SU-DHL-6 (cell line): ENCODE data around the gene TLE1.

Source experiments
- H2AFZ ChIP-seq: fragments of 200-600 bp; sonication (generic); 2 replicates; pipeline ENCODE4 v1.6.1; 2014; ENCODE audit warnings: low read depth, mild to moderate bottlenecking, moderate library complexity, mixed read lengths, antibody characterized with exemption, low read length; ENCODE audit not compliant: severe bottlenecking
- H3F3A ChIP-seq: fragments of 200-600 bp; shearing (Covaris generic); 2 replicates; pipeline ENCODE4 v1.6.0; 2016; ENCODE audit warnings: antibody characterized with exemption, mild to moderate bottlenecking; ENCODE audit not compliant: insufficient read depth
- H3K27ac ChIP-seq: fragments of 200-600 bp; sonication (generic); 2 replicates; pipeline ENCODE4 v1.5.1; 2016; ENCODE audit warnings: low read depth, mild to moderate bottlenecking, low read length, moderate library complexity, mixed read lengths
- H3K27me3 ChIP-seq: fragments of 200-600 bp; sonication (generic), shearing (Covaris generic); 2 replicates; pipeline ENCODE4 v1.6.0; 2014; ENCODE audit warnings: mild to moderate bottlenecking, low read length
- H3K36me3 ChIP-seq: fragments of 200-600 bp; sonication (generic); 2 replicates; pipeline ENCODE4 v1.6.1; 2014; ENCODE audit warnings: mild to moderate bottlenecking, low read length, mixed read lengths
- H3K4me2 ChIP-seq: fragments of 300-600, 200-600 bp; shearing (Covaris generic), sonication (generic); 2 replicates; pipeline ENCODE4 v1.6.0; 2014; ENCODE audit warnings: low read length, low read depth, mild to moderate bottlenecking; ENCODE audit not compliant: poor library complexity, severe bottlenecking
- H3K4me3 ChIP-seq: fragments of 200-600 bp; sonication (generic); 2 replicates; pipeline ENCODE4 v1.5.1; 2014; ENCODE audit warnings: antibody characterized with exemption, low read length, mild to moderate bottlenecking, mixed read lengths; ENCODE audit not compliant: insufficient read depth, poor library complexity, severe bottlenecking
- H3K79me2 ChIP-seq: fragments of 200-600 bp; sonication (generic); 2 replicates; pipeline ENCODE4 v1.6.1; 2014; ENCODE audit warnings: mild to moderate bottlenecking, low read length, moderate library complexity; ENCODE audit not compliant: insufficient read depth
- H3K9ac ChIP-seq: fragments of 200-600 bp; sonication (generic); 2 replicates; pipeline ENCODE4 v1.7.0; 2014; ENCODE audit warnings: mild to moderate bottlenecking, low read length
- H3K9me2 ChIP-seq: fragments of 200-600 bp; sonication (generic); replicated peaks from 2 replicates; pipeline ENCODE4 v1.6.1; 2014; ENCODE audit warnings: low read length; ENCODE audit not compliant: insufficient read depth
- H3K9me3 ChIP-seq: fragments of 200-600 bp; sonication (generic); 2 replicates; pipeline ENCODE4 v1.6.1; 2014; ENCODE audit warnings: low read length, mixed read lengths; ENCODE audit not compliant: insufficient read depth
- H4K20me1 ChIP-seq: fragments of 200-600 bp; sonication (generic); 2 replicates; pipeline ENCODE4 v1.6.1; 2014; ENCODE audit warnings: low read depth, mild to moderate bottlenecking, antibody characterized with exemption, low read length, moderate library complexity, mixed read lengths
- EZH2phosphoT487 ChIP-seq: fragments of 200-600 bp; sonication (generic), shearing (Covaris generic); conservative IDR thresholded peaks from 2 replicates; pipeline ENCODE4 v1.6.1; 2018; ENCODE audit warnings: mild to moderate bottlenecking, antibody characterized with exemption, low read length, moderate library complexity, mixed read lengths
- TF ChIP-seq, protein P1 (sequence below): fragments of 200-600 bp; sonication (generic); IDR thresholded peaks from one replicate; pipeline ENCODE4 v1.5.1; 2017; ENCODE audit warnings: antibody characterized with exemption, mild to moderate bottlenecking, low read length, moderate library complexity; ENCODE audit not compliant: insufficient read depth, poor library complexity, severe bottlenecking

TLE1 gene

DNA sequence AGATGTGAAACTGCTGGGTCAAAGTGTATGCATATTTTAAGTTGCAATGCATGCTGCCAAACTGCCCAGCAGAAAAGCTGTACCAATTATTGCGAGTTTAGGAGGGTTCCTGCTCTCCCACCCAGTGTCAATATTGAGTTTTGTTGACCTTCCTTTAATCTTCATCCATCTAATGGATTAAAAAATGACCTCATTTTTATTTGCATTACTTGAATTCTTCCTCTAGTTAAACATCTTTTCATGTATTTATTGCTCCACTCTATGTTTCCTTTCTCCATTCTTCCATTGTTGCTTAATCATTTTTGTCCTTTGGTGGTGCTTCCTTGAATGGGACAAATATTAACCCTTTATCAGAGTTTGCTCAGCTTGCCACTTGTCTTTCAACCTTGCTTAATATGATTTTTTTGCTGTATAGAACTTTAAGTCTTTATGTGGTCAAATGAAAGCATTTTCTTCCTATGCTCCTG lies 32.4 kb downstream of the TLE1 start:
- no peak overlapping the region for H3K4me2 ChIP-seq
- H3K79me2 ChIP-seq: no peaks in the 10 kb centered on the region
- no peaks in the 10 kb centered on the region for H3K9me3 ChIP-seq
- no peaks in the 10 kb centered on the region for H3K27me3 ChIP-seq
- H3K4me3 ChIP-seq: no peak overlapping the region
- TF ChIP-seq, protein P1, sequence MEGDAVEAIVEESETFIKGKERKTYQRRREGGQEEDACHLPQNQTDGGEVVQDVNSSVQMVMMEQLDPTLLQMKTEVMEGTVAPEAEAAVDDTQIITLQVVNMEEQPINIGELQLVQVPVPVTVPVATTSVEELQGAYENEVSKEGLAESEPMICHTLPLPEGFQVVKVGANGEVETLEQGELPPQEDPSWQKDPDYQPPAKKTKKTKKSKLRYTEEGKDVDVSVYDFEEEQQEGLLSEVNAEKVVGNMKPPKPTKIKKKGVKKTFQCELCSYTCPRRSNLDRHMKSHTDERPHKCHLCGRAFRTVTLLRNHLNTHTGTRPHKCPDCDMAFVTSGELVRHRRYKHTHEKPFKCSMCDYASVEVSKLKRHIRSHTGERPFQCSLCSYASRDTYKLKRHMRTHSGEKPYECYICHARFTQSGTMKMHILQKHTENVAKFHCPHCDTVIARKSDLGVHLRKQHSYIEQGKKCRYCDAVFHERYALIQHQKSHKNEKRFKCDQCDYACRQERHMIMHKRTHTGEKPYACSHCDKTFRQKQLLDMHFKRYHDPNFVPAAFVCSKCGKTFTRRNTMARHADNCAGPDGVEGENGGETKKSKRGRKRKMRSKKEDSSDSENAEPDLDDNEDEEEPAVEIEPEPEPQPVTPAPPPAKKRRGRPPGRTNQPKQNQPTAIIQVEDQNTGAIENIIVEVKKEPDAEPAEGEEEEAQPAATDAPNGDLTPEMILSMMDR: no peak
- TF ChIP-seq EZH2phosphoT487: no peak
- no peak overlapping the region for H2AFZ ChIP-seq
- H4K20me1 ChIP-seq: no peaks in the 10 kb centered on the region
- no peaks in the 10 kb centered on the region for H3F3A ChIP-seq
- H3K9me2 ChIP-seq: no peaks in the 10 kb centered on the region
- no peak overlapping the region for H3K27ac ChIP-seq
- H3K9ac ChIP-seq: no peak overlapping the region
- H3K36me3 ChIP-seq: no peaks in the 10 kb centered on the region

GRCh38 chr9:81656004-81656403 lies 33.3 kb downstream of the TLE1 start:
- no peak overlapping the region for H2AFZ ChIP-seq
- H3K4me3 ChIP-seq: no peak overlapping the region
- no peak overlapping the region for H3K9ac ChIP-seq
- H3K79me2 ChIP-seq: no peaks in the 10 kb centered on the region
- no peaks in the 10 kb centered on the region for H3K27me3 ChIP-seq
- no peaks in the 10 kb centered on the region for H3K9me3 ChIP-seq
- no peaks in the 10 kb centered on the region for H3K36me3 ChIP-seq
- H4K20me1 ChIP-seq: no peaks in the 10 kb centered on the region
- no peaks in the 10 kb centered on the region for H3F3A ChIP-seq
- TF ChIP-seq, protein P1: no peak
- TF ChIP-seq EZH2phosphoT487: no peak
- no peak overlapping the region for H3K4me2 ChIP-seq
- no peak overlapping the region for H3K27ac ChIP-seq
- no peaks in the 10 kb centered on the region for H3K9me2 ChIP-seq

DNA sequence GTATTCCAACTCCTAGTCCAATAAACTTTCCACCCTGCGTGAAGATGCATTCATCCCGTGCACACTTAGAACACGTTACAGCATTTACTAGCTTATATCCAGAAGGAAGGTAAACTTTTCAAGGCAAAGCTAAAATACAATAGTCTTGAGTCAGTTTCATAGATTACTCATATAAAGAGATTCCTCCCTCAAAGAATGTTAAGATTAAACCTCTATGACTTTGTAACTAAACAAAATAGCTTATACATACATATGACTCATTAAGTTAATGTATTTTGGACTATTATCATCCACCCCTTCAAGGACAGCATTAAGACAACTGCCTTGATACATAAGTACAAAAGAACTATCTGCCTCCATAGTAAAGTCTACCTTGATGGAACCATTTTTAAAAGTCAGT lies 36.1 kb downstream of the TLE1 start:
- no peak overlapping the region for H3K9ac ChIP-seq
- TF ChIP-seq EZH2phosphoT487: no peak
- TF ChIP-seq, protein P1: no peak
- H3K36me3 ChIP-seq: no peaks in the 10 kb centered on the region
- no peaks in the 10 kb centered on the region for H3F3A ChIP-seq
- H3K4me3 ChIP-seq: no peak overlapping the region
- no peak overlapping the region for H3K27ac ChIP-seq
- no peaks in the 10 kb centered on the region for H3K9me3 ChIP-seq
- no peaks in the 10 kb centered on the region for H4K20me1 ChIP-seq
- no peak overlapping the region for H3K4me2 ChIP-seq
- no peaks in the 10 kb centered on the region for H3K27me3 ChIP-seq
- no peaks in the 10 kb centered on the region for H3K79me2 ChIP-seq
- H3K9me2 ChIP-seq: no peaks in the 10 kb centered on the region
- H2AFZ ChIP-seq: no peak overlapping the region
